GM19099 (cell line): Measurements from ENCODE around the gene ARHGAP4.

Source experiments
- POLR2A ChIP-seq: IDR thresholded peaks from 3 replicates; pipeline ENCODE4 v1.6.1; 2011; ENCODE audit warnings: low read depth; ENCODE audit not compliant: insufficient read length; ENCODE audit errors: extremely low read depth

The ARHGAP4 gene

DNA sequence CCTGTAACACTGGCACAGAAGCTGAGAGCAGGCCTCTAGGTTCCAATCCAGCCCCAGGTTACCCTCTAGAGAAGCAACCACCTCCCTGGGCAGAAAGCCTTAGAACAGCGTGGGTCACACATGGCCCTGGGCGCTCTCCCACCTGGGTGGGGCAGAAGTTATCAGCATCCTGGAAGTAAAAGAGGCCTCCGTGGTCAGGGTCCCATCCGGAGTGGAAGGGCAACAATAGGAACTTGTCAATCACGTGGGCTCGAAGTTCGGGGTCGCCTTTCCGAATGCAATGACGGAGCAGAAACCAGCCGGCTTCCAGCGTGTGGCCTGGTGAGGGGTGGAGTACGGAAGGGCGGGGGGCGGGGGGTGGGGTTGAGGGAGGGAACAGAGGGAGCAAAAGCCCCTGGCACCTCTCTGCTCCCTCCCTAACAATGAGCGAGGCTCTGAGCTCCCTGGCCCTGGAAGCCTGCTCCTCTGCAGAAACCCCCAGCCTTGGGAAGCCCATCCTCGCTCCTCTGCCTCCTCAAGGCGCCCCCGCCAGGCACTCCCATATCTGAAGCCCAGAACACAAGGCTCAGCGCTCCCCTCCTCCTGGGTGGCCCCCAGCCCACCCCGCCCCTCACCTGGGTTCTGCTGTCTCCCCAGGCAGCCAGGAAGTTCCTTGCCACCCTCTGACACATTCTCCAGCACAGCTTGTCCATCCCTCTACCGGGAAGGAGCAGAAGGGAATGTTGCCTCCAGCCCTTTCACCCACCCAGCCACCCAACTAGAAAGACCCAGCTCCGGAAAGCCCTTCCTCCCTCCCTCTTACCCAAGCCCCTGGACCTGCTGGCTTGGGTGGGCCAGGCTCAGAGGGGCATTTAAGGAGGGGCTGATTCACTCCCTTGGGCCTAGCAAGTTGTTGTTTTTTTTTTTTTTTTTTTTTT, 15.5 kb upstream of the ARHGAP4 start:
- TF ChIP-seq POLR2A = no peak

DNA sequence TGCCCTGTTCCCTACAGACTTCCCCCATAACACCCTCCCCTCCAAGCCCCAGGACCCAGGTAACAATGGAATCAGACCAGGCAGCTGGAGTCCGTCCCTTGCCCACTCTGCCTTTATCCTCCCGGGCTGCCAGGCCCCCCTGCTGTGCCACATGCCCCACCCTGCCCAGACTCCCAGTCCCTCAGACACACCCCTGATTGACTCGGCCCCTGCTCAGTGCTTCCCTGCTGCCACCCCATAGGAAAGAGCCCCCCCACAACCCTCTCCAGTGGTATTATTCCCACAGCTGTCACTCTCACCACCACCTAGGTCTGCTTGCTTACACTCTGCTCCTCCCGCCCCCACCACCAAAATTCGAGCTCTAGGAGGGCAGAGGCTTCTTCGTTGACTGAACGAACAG, 13.5 kb upstream of the ARHGAP4 start:
- TF ChIP-seq POLR2A = no peak

DNA sequence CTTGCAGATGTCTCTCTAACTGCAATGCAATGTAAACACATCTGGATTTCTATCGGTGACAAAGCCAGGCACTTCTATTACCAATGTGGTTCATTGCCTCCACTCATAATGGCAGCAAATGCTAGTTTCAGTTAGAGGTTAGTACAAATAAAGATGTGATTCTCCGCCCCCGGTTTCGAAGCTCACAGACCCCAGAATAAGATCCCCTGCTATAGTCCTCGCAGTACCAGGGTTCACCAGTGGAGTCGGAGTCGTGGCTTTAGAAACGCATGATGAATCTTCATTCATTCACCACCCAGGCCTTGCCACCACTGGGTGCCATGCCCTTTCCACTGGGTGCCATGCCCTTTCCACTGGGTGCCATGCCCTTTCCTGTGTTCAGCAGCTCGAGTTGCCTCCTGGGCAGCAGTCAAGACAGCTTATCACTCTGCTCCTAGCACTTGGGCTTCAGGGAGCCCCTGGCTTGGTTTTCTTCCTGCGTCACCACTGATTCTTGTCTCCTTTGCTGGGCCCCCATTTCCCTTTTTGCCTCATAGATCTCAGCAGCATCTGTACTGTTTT, 12.2 kb upstream of the ARHGAP4 start:
- TF ChIP-seq POLR2A = no peak

DNA sequence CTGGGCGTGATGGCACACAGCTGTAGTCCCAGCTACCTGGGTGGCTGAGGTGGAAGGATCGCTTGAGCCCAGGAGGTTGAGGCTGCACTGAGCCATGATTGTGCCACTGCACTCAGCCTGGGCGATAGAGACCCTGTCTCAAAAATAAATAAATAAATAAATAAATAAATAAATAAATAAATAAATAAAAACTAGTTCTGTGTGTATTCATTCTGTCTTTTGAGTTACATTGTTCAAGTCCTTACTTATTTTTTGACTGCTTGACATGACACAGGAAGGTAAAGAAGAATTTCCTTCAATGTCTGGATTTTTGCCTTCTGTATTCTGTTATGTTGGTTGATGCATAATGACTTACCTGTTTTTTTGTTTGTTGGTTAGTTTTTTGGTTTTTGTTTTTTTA, 11.0 kb upstream of the ARHGAP4 start:
- no peak for TF ChIP-seq POLR2A

DNA sequence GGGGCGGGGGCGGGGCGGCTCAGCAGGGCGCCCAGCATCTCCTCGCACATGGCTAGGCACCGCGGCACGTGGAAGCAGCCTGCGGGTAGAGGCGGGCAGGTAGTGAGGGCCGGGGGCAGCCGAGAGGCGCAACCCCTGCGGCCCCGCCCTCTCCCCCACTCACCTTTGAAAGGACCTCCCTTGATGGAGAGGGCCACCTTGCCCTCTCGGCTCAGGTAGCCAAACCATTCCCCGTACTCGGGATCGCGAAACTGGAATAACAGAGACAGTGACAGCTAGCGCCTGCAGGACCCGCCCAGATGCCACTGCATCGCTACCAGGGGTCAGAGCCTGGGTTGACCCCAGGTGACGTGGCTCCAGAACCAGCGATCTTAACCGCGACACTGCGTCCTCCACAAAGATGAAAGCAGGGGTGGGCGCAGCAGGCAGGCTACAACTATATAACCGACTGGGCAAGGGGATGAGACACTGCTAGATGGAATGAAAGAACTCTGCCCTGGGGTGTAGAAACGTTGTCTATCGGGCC, 9.3 kb upstream of the ARHGAP4 start:
- TF ChIP-seq POLR2A = no peak

DNA sequence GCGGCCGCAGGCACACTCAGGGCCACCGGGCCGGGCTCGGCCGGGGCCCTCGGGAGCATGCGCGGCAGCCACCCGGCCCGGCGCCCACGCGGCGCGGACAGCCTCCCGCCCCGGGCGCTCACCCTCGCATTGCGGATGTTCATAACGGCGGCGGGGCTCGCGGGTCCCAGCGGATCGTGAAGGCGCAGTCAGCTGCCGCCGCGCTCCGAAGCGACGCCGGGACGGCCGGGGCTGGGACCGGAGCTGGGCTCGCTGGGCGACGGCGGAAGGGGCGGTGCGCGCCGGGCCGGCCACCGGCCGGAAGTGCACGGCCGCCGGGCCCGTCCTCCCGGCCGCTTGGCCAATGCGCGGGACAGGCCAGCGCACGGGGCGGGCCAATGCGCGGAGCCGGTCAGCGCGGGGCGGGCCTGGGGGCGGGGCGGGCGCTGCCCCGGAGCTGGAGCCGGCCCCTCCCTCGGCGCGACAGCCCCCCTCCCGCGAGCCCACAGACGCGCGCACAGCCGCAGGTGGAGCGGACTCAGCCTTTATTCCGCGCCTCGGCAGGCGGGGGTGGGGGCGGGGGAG, 8.8 kb upstream of the ARHGAP4 start, which contains the start of gene NAA10:
Gene NAA10 (minus strand): TSS at position 276 of the 564 bp plus-strand sequence. CDS start 133 bp downstream, at position 143.
- peak; percentile 60 for TF ChIP-seq POLR2A

DNA sequence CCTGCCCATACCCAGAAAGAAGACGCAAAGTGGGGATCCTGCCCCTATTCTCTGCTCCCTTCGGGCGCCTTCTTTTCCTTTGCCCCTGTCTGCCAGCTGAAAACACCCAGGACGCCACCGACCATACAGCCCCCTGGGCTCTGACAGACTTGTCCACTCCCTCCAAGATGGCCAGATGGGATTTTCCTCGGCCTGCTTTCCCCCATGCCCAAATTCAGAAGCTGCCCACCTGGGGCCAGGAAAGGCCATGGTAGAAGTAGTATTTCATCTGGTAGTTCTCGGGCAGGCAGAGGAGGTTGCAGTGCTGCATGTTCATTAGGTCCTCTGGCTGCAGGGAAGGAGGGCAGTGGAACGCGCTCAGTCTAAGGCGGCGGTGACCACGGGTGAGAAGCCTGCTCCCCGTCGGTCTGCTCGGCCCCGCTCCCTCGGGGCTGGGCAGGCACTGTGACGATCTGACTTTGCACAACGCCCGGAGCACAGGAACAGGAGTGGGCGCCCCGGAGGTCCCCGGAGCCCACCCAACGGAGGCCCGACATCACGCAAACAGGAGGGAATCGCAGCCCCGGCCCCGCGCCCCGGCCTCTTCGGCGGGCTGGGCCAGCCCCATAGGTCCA, 8.2 kb upstream of the ARHGAP4 start:
- no peak for TF ChIP-seq POLR2A

DNA sequence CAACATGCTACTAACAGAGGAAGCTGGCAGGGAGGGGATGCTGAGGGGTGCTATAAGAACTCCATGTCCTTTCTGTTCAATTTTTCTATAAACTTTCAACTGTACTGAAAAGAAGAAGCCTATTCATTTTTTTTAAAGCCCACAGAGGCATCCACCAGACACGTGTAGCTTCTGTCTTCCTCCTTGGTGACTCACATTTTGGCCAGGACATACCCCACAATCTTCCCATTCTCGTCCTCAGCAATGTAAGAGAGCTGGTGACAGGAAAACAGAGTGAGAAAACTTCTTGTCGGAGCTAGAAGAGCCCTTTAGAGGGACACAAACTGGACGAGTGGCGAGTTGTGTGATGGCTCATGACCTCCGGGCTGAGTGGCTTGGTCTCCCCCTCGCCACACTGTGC, 7.7 kb upstream of the ARHGAP4 start:
- no peak for TF ChIP-seq POLR2A

DNA sequence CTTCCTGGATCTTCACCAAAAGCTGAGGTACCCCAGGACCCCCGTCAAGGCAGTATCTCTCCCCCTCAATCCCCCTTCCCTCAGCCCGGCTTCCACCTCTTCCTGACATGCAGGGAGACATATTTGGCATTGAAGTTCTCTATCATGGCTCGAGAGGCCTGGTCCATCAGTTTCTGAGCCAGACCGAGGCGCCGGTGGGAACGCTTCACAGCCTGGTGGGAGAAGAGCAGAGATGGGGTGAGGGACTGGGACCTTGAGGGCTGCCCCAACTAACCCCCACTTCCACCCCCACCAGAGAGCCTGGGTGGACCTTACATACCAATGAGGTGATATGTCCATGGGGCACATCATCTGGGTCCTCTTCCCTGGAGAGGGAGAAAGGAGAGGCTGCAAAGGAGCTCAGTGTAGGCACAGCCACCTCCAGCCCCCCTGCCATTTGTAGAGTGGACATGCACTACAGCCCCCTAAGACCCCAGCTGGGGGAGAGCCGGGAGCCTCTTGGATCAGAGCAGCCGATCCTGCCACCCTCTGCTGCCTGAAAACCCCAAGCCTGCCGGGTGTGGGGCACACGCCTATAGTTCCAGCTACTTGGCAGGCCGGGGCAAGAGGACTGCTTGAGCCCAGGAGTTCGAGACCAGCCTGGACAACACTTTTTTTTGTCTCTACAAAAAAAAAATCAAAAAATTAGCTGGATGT, 6.3 kb upstream of the ARHGAP4 start:
- TF ChIP-seq POLR2A = no peak

DNA sequence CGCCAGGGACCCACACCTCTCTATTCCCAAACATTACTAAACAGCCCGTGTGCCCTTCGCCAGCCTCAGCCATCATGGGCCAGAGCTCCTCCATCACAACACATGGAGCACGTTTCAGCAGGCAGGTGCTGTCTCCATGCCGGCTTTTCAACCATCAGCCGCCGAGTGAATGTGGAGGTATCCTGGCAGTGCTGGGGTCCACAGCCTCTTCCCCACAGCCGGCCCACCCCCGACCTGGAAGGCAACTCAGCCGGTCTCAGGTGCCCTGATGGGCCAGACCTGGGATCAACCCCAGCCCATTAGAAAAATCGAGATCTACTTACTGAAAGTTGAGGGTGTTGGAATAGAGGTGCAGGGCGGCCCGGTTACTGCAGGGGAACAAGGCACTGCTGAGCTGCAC, 5.7 kb upstream of the ARHGAP4 start:
- TF ChIP-seq POLR2A = no peak

DNA sequence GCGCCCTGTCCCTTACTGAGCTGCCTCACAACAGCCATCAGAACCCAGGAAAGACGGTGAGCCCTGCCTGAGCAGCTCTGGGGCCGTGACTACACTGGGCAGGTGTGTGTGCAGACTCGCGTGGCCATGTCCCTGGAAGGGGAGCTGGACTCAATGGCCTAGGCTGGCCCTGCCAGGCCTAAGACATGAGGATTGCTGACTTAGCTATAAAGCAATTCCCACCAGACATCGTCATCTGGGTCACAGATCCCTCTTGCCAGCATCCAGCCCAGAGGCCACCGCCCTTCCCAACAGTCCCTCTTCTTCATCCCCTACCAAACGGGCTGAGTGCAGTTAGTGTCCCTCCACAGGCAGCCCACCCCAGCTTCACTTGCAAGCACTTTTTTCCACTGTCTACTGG, 5.1 kb upstream of the ARHGAP4 start:
- no peak for TF ChIP-seq POLR2A

DNA sequence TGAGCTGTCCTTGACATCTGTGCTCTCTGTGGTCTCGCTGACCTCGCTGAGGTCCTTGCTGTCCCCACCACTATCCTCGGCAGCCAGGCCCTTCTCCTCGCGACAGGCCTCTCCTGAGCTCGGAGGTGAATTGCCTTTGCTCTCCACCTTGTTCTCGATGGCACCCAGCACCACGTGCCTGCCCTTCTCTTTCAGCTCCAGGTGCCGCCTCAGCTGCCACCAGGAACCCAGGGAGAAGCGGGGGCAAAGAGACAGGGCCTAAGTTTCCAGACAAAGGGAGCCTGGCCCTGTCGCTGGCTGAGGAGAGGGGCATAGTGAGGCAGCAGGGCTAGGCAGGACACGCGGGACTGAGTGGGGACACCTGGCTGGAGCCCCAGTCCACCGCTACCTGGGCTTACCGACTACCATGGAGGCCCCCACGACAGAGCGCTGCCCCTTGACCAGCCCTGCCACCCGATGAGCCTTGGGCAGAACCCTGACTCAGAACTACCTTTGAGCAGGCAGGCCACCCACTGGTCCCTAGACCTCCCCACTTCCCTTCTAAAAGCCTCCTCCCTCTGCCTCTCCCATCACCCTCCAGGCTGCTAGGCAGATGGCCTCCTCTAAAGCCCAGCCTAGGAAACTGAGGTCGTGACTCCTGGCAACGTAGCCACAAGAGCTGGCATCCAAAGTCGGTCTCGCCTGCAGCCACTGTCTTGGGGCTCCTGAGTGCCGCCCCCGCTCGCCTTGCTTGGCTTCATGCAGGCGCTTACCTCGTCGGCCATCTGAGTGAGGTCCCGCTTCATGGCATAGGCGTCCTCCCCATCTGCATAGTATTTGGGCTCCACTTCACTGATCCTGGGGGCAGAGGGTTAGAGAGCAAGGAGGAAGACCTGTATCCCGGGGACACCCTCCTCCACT, 4.2 kb upstream of the ARHGAP4 start:
- TF ChIP-seq POLR2A = no peak

DNA sequence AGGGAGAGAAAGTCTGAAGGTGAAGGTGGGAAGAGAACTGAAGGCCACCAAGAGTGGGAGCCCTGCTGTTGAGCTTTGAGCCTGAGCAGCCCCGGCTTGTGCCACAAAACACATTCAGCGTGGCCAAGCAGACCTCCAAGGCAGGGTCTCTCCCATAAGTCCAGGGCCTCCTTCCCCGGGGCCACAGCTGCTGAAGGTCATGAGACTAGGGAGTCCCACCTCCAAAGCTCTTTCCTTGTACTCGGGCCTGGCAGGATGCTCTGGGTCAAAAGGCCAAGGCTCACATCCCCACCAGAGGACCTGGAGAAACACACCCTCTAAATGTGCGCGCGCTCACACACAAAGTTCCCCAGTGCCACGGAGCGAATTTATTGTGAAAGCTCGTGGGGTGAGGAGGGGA, 3.5 kb upstream of the ARHGAP4 start:
- no peak for TF ChIP-seq POLR2A

DNA sequence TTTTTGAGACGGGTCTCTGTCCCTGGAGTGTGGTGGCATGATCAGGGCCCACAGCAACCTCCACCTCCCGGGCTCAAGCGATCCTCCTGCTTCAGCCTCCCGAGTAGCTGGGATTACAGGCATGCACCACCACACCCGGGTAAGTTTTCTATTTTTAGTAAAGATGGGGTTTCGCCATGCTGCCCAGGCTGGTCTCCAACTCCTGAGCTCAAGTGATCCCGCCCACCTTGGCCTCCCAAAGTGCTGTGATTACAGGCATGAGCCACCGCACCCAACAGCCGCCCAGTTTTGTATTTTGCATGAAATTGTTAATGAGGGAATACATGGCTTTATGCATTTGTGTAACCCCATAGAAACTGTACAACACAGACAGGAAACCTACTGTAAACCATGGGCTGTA, 2.8 kb upstream of the ARHGAP4 start:
- TF ChIP-seq POLR2A = no peak
